ENCODE results near the gene GRIK4. TPM values are rescaled to one million over a fixed set of nuclear protein-coding genes. Genes with fewer than 3 reads are reported as not detected.

The GRIK4 gene
- total RNA-seq, 1 experiment from 2014 or later: not detected

- no TSS peak for BruUV-seq (replicated peaks)
- intact Hi-C loops (cut with micrococcal nuclease): no loop called here
Measured at GRCh38 chr11:120898568-120898967, 387.0 kb downstream of the GRIK4 start.

GRCh38 chr11:120899720-120900119 is 388.2 kb downstream of the GRIK4 start:
- Histone ChIP-seq H3K27me3 (ENCODE audit: low read length) (peaks cover 89% of the 10 kb centered on the region), H3K9me3 (ENCODE audit: low read length) (no peaks in the 10 kb centered on the region), H3K9me2 (replicated peaks; ENCODE audit: low read length) (no peaks in the 10 kb centered on the region), H3K4me2 (ENCODE audit: low read length) (no peak overlapping the region), H2AFZ (ENCODE audit: low read length) (no peak overlapping the region), H3K9ac (ENCODE audit: low read length) (no peak overlapping the region), H4K20me1 (ENCODE audit: low read length) (no peaks in the 10 kb centered on the region; the same call in 1 of the 2 replicates), H3K4me3 (ENCODE audit: low read length) (no peak overlapping the region), H3F3A (ENCODE audit: low read length, unreplicated experiment) (no peaks in the 10 kb centered on the region), H3K27ac (ENCODE audit: low read length) (no peak overlapping the region), H3K36me3 (ENCODE audit: low read depth, low read length) (no peaks in the 10 kb centered on the region), H3K4me1 (ENCODE audit: insufficient read depth, low read length) (peaks cover 8% of the 10 kb centered on the region; the same call in 1 of the 2 replicates), H3K79me2 (ENCODE audit: low read length) (no peaks in the 10 kb centered on the region)
- intact Hi-C loops (cut with micrococcal nuclease): no loop called here
- ATAC-seq: no peak
- ChIA-PET CTCF (no interaction called here), POLR2A (ENCODE audit: unreplicated experiment) (no interaction called here)
- BruUV-seq (replicated peaks): no TSS peak
- no peak for TF ChIP-seq CTCF (conservative IDR thresholded peaks at IDR 0.05; ENCODE audit: low read depth, low read length)
- no peak for TF ChIP-seq EZH2phosphoT487 (IDR thresholded peaks at IDR 0.05; ENCODE audit: borderline replicate concordance, low read length)
- no peak for TF ChIP-seq EZH2 (IDR thresholded peaks at IDR 0.05; ENCODE audit: low read length, unreplicated experiment)
- DNase-seq: no peak

More at GRCh38 chr11:120898568-120898967, 387.0 kb downstream of the GRIK4 start:
- ChIA-PET CTCF (no interaction called here), POLR2A (ENCODE audit: unreplicated experiment) (no interaction called here)
- Histone ChIP-seq H3K4me1 (ENCODE audit: insufficient read depth, low read length) (no peaks in the 10 kb centered on the region), H3K27me3 (ENCODE audit: low read length) (peaks cover 90% of the 10 kb centered on the region), H3F3A (ENCODE audit: low read length, unreplicated experiment) (no peaks in the 10 kb centered on the region), H3K9me3 (ENCODE audit: low read length) (no peaks in the 10 kb centered on the region), H3K36me3 (ENCODE audit: low read depth, low read length) (no peaks in the 10 kb centered on the region), H3K9me2 (replicated peaks; ENCODE audit: low read length) (no peaks in the 10 kb centered on the region), H3K9ac (ENCODE audit: low read length) (no peak overlapping the region), H3K27ac (ENCODE audit: low read length) (no peak overlapping the region), H2AFZ (ENCODE audit: low read length) (no peak overlapping the region), H4K20me1 (ENCODE audit: low read length) (no peaks in the 10 kb centered on the region), H3K4me2 (ENCODE audit: low read length) (no peak overlapping the region), H3K4me3 (ENCODE audit: low read length) (no peak overlapping the region), H3K79me2 (ENCODE audit: low read length) (no peaks in the 10 kb centered on the region)
- DNase-seq: no peak
- TF ChIP-seq EZH2phosphoT487 (IDR thresholded peaks at IDR 0.05; ENCODE audit: borderline replicate concordance, low read length) (no peak), EZH2 (IDR thresholded peaks at IDR 0.05; ENCODE audit: low read length, unreplicated experiment) (no peak), CTCF (conservative IDR thresholded peaks at IDR 0.05; ENCODE audit: low read depth, low read length) (no peak)
- ATAC-seq: no peak

- no peak for DNase-seq
- CTCF ChIA-PET: no interaction called here
Measured at GRCh38 chr11:120900643-120901042, 389.1 kb downstream of the GRIK4 start.

More at GRCh38 chr11:120900643-120901042, 389.1 kb downstream of the GRIK4 start:
- Histone ChIP-seq H3F3A (ENCODE audit: low read length, unreplicated experiment) (no peaks in the 10 kb centered on the region), H3K9me3 (ENCODE audit: low read length) (no peaks in the 10 kb centered on the region), H3K79me2 (ENCODE audit: low read length) (no peaks in the 10 kb centered on the region), H3K27me3 (ENCODE audit: low read length) (peaks cover 89% of the 10 kb centered on the region), H3K9me2 (replicated peaks; ENCODE audit: low read length) (no peaks in the 10 kb centered on the region), H3K4me2 (ENCODE audit: low read length) (no peak overlapping the region), H4K20me1 (ENCODE audit: low read length) (no peaks in the 10 kb centered on the region; the same call in 1 of the 2 replicates), H3K4me3 (ENCODE audit: low read length) (no peak overlapping the region), H3K4me1 (ENCODE audit: insufficient read depth, low read length) (peaks cover 8% of the 10 kb centered on the region; the same call in 1 of the 2 replicates), H3K36me3 (ENCODE audit: low read depth, low read length) (no peaks in the 10 kb centered on the region), H3K9ac (ENCODE audit: low read length) (no peak overlapping the region), H2AFZ (ENCODE audit: low read length) (no peak overlapping the region), H3K27ac (ENCODE audit: low read length) (no peak overlapping the region)
- intact Hi-C loops (cut with micrococcal nuclease): no loop called here
- TF ChIP-seq EZH2 (IDR thresholded peaks at IDR 0.05; ENCODE audit: low read length, unreplicated experiment) (no peak), EZH2phosphoT487 (IDR thresholded peaks at IDR 0.05; ENCODE audit: borderline replicate concordance, low read length) (no peak), CTCF (conservative IDR thresholded peaks at IDR 0.05; ENCODE audit: low read depth, low read length) (no peak)
- no peak for ATAC-seq
- POLR2A ChIA-PET (ENCODE audit: unreplicated experiment): no interaction called here
- BruUV-seq (replicated peaks): no TSS peak

Data from PC-3 (cell line).